Activated naive CD8-positive, alpha-beta T cell treated with anti-CD3 and anti-CD28 coated beads, Interleukin-2, amount 10 ng/mL, durations not matched to agents 7 days and 5 days (primary cell): ENCODE results near the gene NFXL1. TPM values are rescaled to one million over a fixed set of nuclear protein-coding genes. Genes with fewer than 3 reads are reported as not detected.
A peak's percentile ranks its signal among the peaks of the same experiment; 100 is the strongest.

ENCODE experiments used
- ATAC-seq: fragments of 150-1000 bp; cut with Tn5 transposase; one replicate; pipeline ENCODE4 v1.10.0; 2021; ENCODE audit warnings: low read depth, moderate library complexity
- POLR2A ChIA-PET: fragments of 350-600 bp; sonication (Branson Sonifier 250); formaldehyde crosslinking; loops from one replicate; lab custom pipeline; 2021; ENCODE audit warnings: antibody characterized with exemption; lab: Charles Lee
- DNase-seq: peaks from one replicate; pipeline ENCODE4 v3.0.0; 2021
- H3K27ac Mint-ChIP-seq: one replicate; pipeline ENCODE4 v1.8.0; 2022; ENCODE audit warnings: mild to moderate bottlenecking, mixed read lengths
- H3K27me3 Mint-ChIP-seq: one replicate; pipeline ENCODE4 v1.8.0; 2022; ENCODE audit warnings: mild to moderate bottlenecking, moderate library complexity, mixed read lengths
- H3K36me3 Mint-ChIP-seq: one replicate; pipeline ENCODE4 v1.8.0; 2021; ENCODE audit warnings: mild to moderate bottlenecking, mixed read lengths
- H3K4me1 Mint-ChIP-seq: one replicate; pipeline ENCODE4 v1.8.0; 2021; ENCODE audit warnings: mixed read lengths
- H3K4me3 Mint-ChIP-seq: one replicate; pipeline ENCODE4 v1.8.0; 2022; ENCODE audit warnings: mild to moderate bottlenecking, moderate library complexity, mixed read lengths
- H3K9me3 Mint-ChIP-seq: one replicate; pipeline ENCODE4 v1.8.0; 2021; ENCODE audit warnings: mixed read lengths
- total RNA-seq, 2 experiments: library from RNA; stranded (reverse); gene quantifications; one replicate each; pipeline ENCODE4 v1.2.3, GENCODE V29; 2021

NFXL1 gene
- total RNA-seq, 2 experiments from 2014 or later = 10.3 TPM

GRCh38 chr4:47873877-47874541 is 40.4 kb downstream of the NFXL1 start:
- H3K27me3 Mint-ChIP-seq = no peaks in the 10 kb centered on the region
- no peak for DNase-seq
- POLR2A ChIA-PET = no interaction called here

DNA sequence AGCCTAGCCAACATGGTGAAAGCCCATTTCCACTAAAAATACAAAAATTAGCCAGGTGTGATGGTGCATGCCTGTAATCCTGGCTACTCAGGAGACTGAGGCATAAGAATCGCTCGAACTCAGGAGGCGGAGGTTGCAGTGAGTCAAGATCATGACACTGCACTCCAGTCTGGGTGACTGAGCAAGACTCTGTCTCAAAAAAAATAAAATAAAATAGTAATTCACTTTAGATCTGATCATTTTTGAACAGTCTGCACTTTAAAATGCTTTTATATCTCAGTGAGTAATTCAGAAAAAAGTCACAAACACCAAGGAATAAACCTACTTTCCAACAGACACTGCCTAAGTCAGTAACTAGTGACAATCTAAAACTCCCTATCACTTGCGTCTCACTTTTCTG is 50.9 kb downstream of the NFXL1 start:
- H3K4me1 Mint-ChIP-seq = no peaks in the 10 kb centered on the region
- no peaks in the 10 kb centered on the region for H3K9me3 Mint-ChIP-seq
- H3K27me3 Mint-ChIP-seq = no peaks in the 10 kb centered on the region
- DNase-seq (no peak), ATAC-seq (no peak)
- no peak overlapping the region for H3K27ac Mint-ChIP-seq
- no peak overlapping the region for H3K4me3 Mint-ChIP-seq
- POLR2A ChIA-PET = no interaction called here
- peaks cover 19% of the 10 kb centered on the region for H3K36me3 Mint-ChIP-seq

More at GRCh38 chr4:47873877-47874541, 40.4 kb downstream of the NFXL1 start:
- H3K27ac Mint-ChIP-seq = no peak overlapping the region
- ATAC-seq = no peak
- H3K9me3 Mint-ChIP-seq = peaks cover 2% of the 10 kb centered on the region
- peaks cover 8% of the 10 kb centered on the region for H3K4me1 Mint-ChIP-seq
- no peak overlapping the region for H3K4me3 Mint-ChIP-seq
- peaks cover 50% of the 10 kb centered on the region for H3K36me3 Mint-ChIP-seq

DNA sequence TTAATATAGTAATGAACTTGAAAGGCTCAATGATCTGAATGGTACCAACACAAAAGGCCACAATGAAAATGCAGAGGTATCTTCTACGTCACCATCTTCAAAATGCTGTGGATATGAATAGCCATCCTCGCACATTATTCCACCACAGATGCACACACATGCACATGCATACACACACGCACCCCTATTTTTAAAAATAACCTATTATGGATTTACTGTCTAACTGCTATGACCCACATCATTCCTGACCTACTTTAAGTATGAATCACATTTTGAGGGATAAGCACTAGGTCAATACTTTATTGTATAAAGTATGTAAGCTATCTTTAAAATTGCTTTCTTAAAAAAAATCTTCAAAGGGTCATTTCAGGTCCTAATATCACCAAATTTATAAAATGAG is 52.1 kb downstream of the NFXL1 start:
- Mint-ChIP-seq H3K4me3 (no peak overlapping the region), H3K27ac (no peak overlapping the region), H3K36me3 (peaks cover 13% of the 10 kb centered on the region), H3K4me1 (no peaks in the 10 kb centered on the region), H3K27me3 (no peaks in the 10 kb centered on the region), H3K9me3 (no peaks in the 10 kb centered on the region)
- POLR2A ChIA-PET = no interaction called here
- no peak for ATAC-seq
- DNase-seq = no peak

DNA sequence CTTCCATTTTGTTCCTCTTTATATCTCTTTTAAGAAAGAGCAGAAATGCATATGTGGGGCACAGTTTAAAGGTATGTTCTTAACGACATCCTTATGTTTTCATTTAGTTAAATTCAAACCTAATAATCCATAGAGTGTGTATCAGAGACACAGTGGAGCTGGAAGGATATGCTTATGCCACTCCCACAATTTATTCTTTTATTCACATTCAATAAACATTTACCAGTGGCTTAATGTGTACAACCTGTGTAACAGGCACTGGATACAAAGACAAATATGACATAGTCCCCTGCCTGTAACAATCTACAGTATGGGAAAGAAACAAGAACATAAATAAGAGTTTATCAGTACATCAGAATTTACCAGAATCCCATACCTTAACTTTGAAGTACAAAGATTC is 54.1 kb downstream of the NFXL1 start:
- no peak for ATAC-seq
- Mint-ChIP-seq H3K4me3 (no peak overlapping the region), H3K27me3 (no peaks in the 10 kb centered on the region), H3K4me1 (no peaks in the 10 kb centered on the region), H3K9me3 (no peaks in the 10 kb centered on the region), H3K27ac (no peak overlapping the region), H3K36me3 (peaks cover 6% of the 10 kb centered on the region)
- POLR2A ChIA-PET = no interaction called here
- no peak for DNase-seq

DNA sequence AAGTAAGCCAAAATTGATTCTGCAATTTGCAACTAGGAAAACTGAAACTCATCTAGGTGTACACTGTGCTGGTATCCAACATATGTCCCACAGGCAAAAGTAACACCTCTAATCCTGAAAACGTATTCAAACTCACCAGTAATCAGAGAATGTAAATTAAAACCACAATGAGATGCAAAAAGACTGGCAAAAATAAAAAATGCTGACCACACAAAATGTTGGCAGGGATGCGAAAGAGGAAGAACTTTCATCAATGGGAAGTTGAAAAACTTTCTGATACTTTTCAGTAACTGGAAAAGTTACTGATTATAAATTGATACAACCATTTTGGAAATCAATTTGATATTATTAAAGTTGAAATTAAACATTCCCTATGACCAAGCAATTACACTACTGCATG is 56.4 kb downstream of the NFXL1 start:
- POLR2A ChIA-PET = no interaction called here
- DNase-seq (no peak), ATAC-seq (no peak)
- Mint-ChIP-seq H3K27me3 (no peaks in the 10 kb centered on the region), H3K9me3 (no peaks in the 10 kb centered on the region), H3K27ac (no peak overlapping the region), H3K36me3 (peaks cover 11% of the 10 kb centered on the region), H3K4me3 (no peak overlapping the region), H3K4me1 (no peaks in the 10 kb centered on the region)

GRCh38 chr4:47856713-47857112 is 57.7 kb downstream of the NFXL1 start:
- H3K36me3 Mint-ChIP-seq = peaks cover 11% of the 10 kb centered on the region
- H3K9me3 Mint-ChIP-seq = no peaks in the 10 kb centered on the region
- H3K4me1 Mint-ChIP-seq = no peaks in the 10 kb centered on the region
- ATAC-seq (no peak), DNase-seq (no peak)
- POLR2A ChIA-PET = no interaction called here
- H3K4me3 Mint-ChIP-seq = no peak overlapping the region
- H3K27me3 Mint-ChIP-seq = no peaks in the 10 kb centered on the region
- no peak overlapping the region for H3K27ac Mint-ChIP-seq

DNA sequence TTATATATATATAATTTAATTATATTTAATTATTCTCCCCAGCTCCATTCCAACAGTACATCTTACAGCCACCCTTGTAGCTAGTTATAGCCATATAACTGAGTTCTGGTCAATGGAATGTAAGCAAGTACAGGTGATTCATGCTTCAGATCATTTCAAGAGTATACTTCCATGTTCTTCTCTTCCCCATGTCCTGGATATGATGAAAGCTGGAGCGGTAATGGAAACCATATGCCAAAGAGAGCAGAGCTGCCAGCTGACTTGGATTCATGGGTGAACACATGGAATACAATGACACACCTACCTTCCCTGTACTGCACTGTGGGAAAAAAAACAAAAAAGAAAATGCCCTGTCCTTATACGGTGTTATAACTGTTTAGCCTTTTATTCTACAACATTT is 59.0 kb downstream of the NFXL1 start:
- H3K4me1 Mint-ChIP-seq = no peaks in the 10 kb centered on the region
- POLR2A ChIA-PET = no interaction called here
- H3K27me3 Mint-ChIP-seq = no peaks in the 10 kb centered on the region
- no peak overlapping the region for H3K4me3 Mint-ChIP-seq
- ATAC-seq = no peak
- peak overlapping the region; percentile 37 for H3K27ac Mint-ChIP-seq
- no peaks in the 10 kb centered on the region for H3K9me3 Mint-ChIP-seq
- DNase-seq = no peak
- H3K36me3 Mint-ChIP-seq = peaks cover 14% of the 10 kb centered on the region

DNA sequence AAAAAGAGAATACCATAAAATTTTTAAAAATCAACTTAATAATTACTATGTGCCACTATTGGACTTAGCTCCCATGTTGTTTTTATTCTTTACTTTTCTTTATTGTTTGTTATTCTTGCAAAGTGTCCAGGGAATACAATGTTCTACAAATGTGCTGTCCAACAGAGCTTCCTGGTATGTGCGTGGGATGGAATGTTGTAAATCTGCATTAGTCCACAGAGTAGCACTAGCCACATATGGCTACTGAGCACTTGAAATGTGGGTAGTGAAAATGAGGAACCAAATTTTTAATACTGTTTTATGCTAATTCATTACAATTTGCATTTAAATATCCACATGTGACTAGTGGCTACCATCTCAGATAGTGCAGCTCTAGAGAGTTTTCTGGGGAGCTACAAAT is 62.2 kb downstream of the NFXL1 start:
- H3K27me3 Mint-ChIP-seq = no peaks in the 10 kb centered on the region
- no peaks in the 10 kb centered on the region for H3K9me3 Mint-ChIP-seq
- DNase-seq = no peak
- peaks cover 13% of the 10 kb centered on the region for H3K36me3 Mint-ChIP-seq
- POLR2A ChIA-PET = no interaction called here
- H3K4me1 Mint-ChIP-seq = no peaks in the 10 kb centered on the region
- no peak for ATAC-seq
- H3K4me3 Mint-ChIP-seq = no peak overlapping the region
- H3K27ac Mint-ChIP-seq = no peak overlapping the region

DNA sequence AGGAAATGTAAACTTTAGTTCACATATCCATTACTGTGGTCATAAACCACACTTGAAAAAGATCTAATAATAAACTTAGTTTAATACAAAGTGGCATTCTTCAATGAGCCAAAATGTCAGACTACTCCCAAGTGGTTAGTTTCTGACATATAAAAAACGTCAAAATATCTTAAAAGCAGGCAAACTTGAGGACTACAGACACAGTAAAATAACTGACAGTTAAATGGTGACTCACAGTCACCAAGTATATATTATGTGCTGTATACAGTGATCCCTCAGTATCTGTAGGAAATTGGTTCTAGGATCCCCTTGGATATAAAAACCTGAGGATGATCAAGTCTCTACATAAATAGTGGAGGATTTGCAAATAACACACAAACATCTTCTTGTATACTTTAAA is 64.9 kb downstream of the NFXL1 start:
- Mint-ChIP-seq H3K9me3 (peaks cover 1% of the 10 kb centered on the region), H3K27ac (no peak overlapping the region), H3K4me3 (no peak overlapping the region), H3K4me1 (no peaks in the 10 kb centered on the region), H3K36me3 (peaks cover 24% of the 10 kb centered on the region), H3K27me3 (no peaks in the 10 kb centered on the region)
- ATAC-seq = no peak
- POLR2A ChIA-PET = no interaction called here
- no peak for DNase-seq

- peaks cover 19% of the 10 kb centered on the region for H3K36me3 Mint-ChIP-seq
- H3K4me3 Mint-ChIP-seq = no peak overlapping the region
- no peak for ATAC-seq
- H3K9me3 Mint-ChIP-seq = peaks cover 1% of the 10 kb centered on the region
- H3K27me3 Mint-ChIP-seq = no peaks in the 10 kb centered on the region
- H3K27ac Mint-ChIP-seq = no peak overlapping the region
- no peaks in the 10 kb centered on the region for H3K4me1 Mint-ChIP-seq
- no peak for DNase-seq
- POLR2A ChIA-PET = no interaction called here
Measured at GRCh38 chr4:47848041-47848440, 66.3 kb downstream of the NFXL1 start.

GRCh38 chr4:47842985-47843384 is 71.4 kb downstream of the NFXL1 start:
- Mint-ChIP-seq H3K4me3 (no peak overlapping the region), H3K36me3 (peaks cover 13% of the 10 kb centered on the region)
- POLR2A ChIA-PET = no interaction called here

DNA sequence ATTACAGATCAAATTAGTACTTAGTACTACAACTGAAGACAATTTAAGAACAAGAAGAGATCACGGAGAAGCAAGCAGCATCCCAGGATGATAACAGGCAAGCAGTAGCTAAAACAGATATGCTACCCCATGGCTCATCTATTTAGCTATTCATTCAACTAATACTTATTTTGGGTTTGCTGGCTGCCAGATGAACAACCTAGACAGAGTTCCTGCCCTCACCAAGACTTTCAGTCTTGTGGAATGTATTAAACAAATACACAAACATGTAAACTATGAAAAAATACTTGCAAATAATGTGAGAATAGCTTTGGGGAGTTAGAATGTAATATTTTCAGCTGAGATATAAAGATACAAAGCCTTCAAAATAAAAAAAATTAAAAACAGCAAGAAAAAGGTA is 74.1 kb downstream of the NFXL1 start:
- H3K9me3 Mint-ChIP-seq = no peaks in the 10 kb centered on the region
- peaks cover 2% of the 10 kb centered on the region for H3K27me3 Mint-ChIP-seq
- DNase-seq (no peak), ATAC-seq (no peak)
- no peak overlapping the region for H3K4me3 Mint-ChIP-seq
- H3K4me1 Mint-ChIP-seq = peaks cover 20% of the 10 kb centered on the region
- POLR2A ChIA-PET = no interaction called here
- H3K27ac Mint-ChIP-seq = no peak overlapping the region
- peaks cover 2% of the 10 kb centered on the region for H3K36me3 Mint-ChIP-seq

More at GRCh38 chr4:47842985-47843384, 71.4 kb downstream of the NFXL1 start:
- ATAC-seq (no peak), DNase-seq (no peak)
- H3K4me1 Mint-ChIP-seq = peaks cover 1% of the 10 kb centered on the region
- peaks cover 1% of the 10 kb centered on the region for H3K9me3 Mint-ChIP-seq
- no peak overlapping the region for H3K27ac Mint-ChIP-seq
- no peaks in the 10 kb centered on the region for H3K27me3 Mint-ChIP-seq

GRCh38 chr4:47839259-47839658 is 75.1 kb downstream of the NFXL1 start:
- Mint-ChIP-seq H3K27ac (no peak overlapping the region), H3K9me3 (no peaks in the 10 kb centered on the region), H3K27me3 (peaks cover 2% of the 10 kb centered on the region), H3K36me3 (peaks cover 2% of the 10 kb centered on the region), H3K4me1 (peaks cover 22% of the 10 kb centered on the region), H3K4me3 (no peak overlapping the region)
- POLR2A ChIA-PET = interaction anchor here (1.5 kb wide), 1 partner anchor 11 kb away, joined by 4 read pairs; no protein-coding TSS in a partner anchor
- ATAC-seq (no peak), DNase-seq (no peak)

- POLR2A ChIA-PET = interaction anchor here (1.5 kb wide), 1 partner anchor 10 kb away, joined by 4 read pairs; no protein-coding TSS in a partner anchor
- peaks cover 2% of the 10 kb centered on the region for H3K27me3 Mint-ChIP-seq
- ATAC-seq = no peak
- H3K9me3 Mint-ChIP-seq = no peaks in the 10 kb centered on the region
- DNase-seq = no peak
- peaks cover 22% of the 10 kb centered on the region for H3K4me1 Mint-ChIP-seq
- H3K36me3 Mint-ChIP-seq = peaks cover 2% of the 10 kb centered on the region
- no peak overlapping the region for H3K27ac Mint-ChIP-seq
- no peak overlapping the region for H3K4me3 Mint-ChIP-seq
Measured at GRCh38 chr4:47838445-47838844, 75.9 kb downstream of the NFXL1 start.
